A549 (cell line): Measurements from ENCODE around the gene KCNA2. TPM values are rescaled to one million over a fixed set of nuclear protein-coding genes. Genes with fewer than 3 reads are reported as not detected.

Experiments used
- ATAC-seq, 2 experiments: fragments of 200-7000 bp in 1 of 2; fragments of >200 bp in 1 of 2; cut with Nextera tagmentation in 1 of 2; cut with Tn5 transposase in 1 of 2; 3 replicates each; pipeline versions ENCODE4 v1.8.0 to v1.9.1; 2018 to 2020; ENCODE audit warnings: mild to moderate bottlenecking in 1 of 2, moderate library complexity in 1 of 2
- CTCF ChIA-PET: fragments of 300-600 bp; sonication (Branson Sonifier 250); formaldehyde crosslinking; extraction: SDS; loops from one replicate; lab custom pipeline; 2021; ENCODE audit warnings: antibody characterized with exemption, inconsistent platforms; lab: Yijun Ruan, JAX
- POLR2A ChIA-PET: fragments of 350-600 bp; formaldehyde crosslinking; extraction: SDS; loops from one replicate; lab custom pipeline; 2021; ENCODE audit warnings: antibody characterized with exemption, inconsistent platforms; lab: Yijun Ruan, JAX
- DNase-seq, 2 experiments: peaks; one replicate each; pipeline versions ENCODE4 v3.0.0 to v3.0.0-alpha.2; 2011 to 2016; ENCODE audit warnings: low read depth in 1 of 2, low spot score in 1 of 2
- FAIRE-seq: peaks from 2 replicates; lab custom pipeline; 2011; peaks lifted over from hg19 to GRCh38; lab: Jason Lieb, UNC
- H3K27ac ChIP-seq, 2 experiments: fragments of >200 bp; sonication (Bioruptor Twin); formaldehyde crosslinking; 3 replicates each; pipeline ENCODE4 v1.5.1; 2016 to 2017
- H3K4me1 ChIP-seq: fragments of >200 bp; sonication (Bioruptor Twin); formaldehyde crosslinking; 3 replicates; pipeline ENCODE4 v1.6.1; 2016
- H3K4me2 ChIP-seq: fragments of >200 bp; sonication (Bioruptor Twin); formaldehyde crosslinking; 3 replicates; pipeline ENCODE4 v1.6.1; 2016
- H3K4me3 ChIP-seq: fragments of >200 bp; sonication (Bioruptor Twin); formaldehyde crosslinking; 3 replicates; pipeline ENCODE4 v1.5.1; 2016
- H3K9me3 ChIP-seq: fragments of >200 bp; sonication (Bioruptor Twin); formaldehyde crosslinking; 3 replicates; pipeline ENCODE4 v1.6.1; 2016
- BHLHE40 ChIP-seq: IDR thresholded peaks from 2 replicates; pipeline ENCODE4 v1.6.1; 2012; ENCODE audit warnings: low read depth, low read length, inconsistent platforms
- CBX2 ChIP-seq: fragments of 200-600 bp; sonication (generic); IDR thresholded peaks from 2 replicates; pipeline ENCODE4 v1.6.1; 2016; ENCODE audit warnings: low read depth, mild to moderate bottlenecking, borderline replicate concordance
- CHD4 ChIP-seq: fragments of 200-600 bp; sonication (generic); IDR thresholded peaks from 2 replicates; pipeline ENCODE4 v1.6.1; 2016; ENCODE audit warnings: antibody characterized with exemption, mild to moderate bottlenecking, borderline replicate concordance
- EP300 ChIP-seq, 2 experiments: fragments of >200 bp; sonication (Bioruptor Twin); formaldehyde crosslinking; IDR thresholded peaks; 2 replicates in 1 of 2; 3 replicates in 1 of 2; pipeline ENCODE4 v1.6.1; 2016 to 2017
- ESRRA ChIP-seq: fragments of 150-350 bp; IDR thresholded peaks from 2 replicates; pipeline ENCODE4 v1.6.1; 2014; ENCODE audit warnings: mild to moderate bottlenecking, low read length, borderline replicate concordance
- FOSL2 ChIP-seq, 2 experiments: fragments of 450-650 bp in 1 of 2; fragments of >200 bp in 1 of 2; sonication (Bioruptor Twin) in 1 of 2; formaldehyde crosslinking; IDR thresholded peaks; 2 replicates each; pipeline versions ENCODE4 v1.5.0 to v1.6.1; 2016 to 2020; ENCODE audit warnings: mild to moderate bottlenecking in 1 of 2, moderate library complexity in 1 of 2
- GATA3 ChIP-seq: IDR thresholded peaks from 2 replicates; pipeline ENCODE4 v1.6.1; 2012; ENCODE audit warnings: borderline replicate concordance
- HEYL ChIP-seq: fragments of 250-450 bp; sonication (Bioruptor Pico); IDR thresholded peaks from 2 replicates; pipeline ENCODE4 v1.8.0; 2021; ENCODE audit warnings: mild to moderate bottlenecking, moderate library complexity
- HOXB13 ChIP-seq: fragments of 250-450 bp; sonication (Bioruptor Pico); IDR thresholded peaks from 2 replicates; pipeline ENCODE4 v1.5.0; 2020; ENCODE audit warnings: low read depth, mild to moderate bottlenecking, moderate library complexity
- JUN ChIP-seq, 2 experiments: fragments of >200 bp; sonication (Bioruptor Twin); formaldehyde crosslinking; IDR thresholded peaks; 2 replicates in 1 of 2; 3 replicates in 1 of 2; pipeline ENCODE4 v1.6.1; 2016 to 2017
- KDM1A ChIP-seq: fragments of 200-600 bp; sonication (generic); IDR thresholded peaks from 2 replicates; pipeline ENCODE4 v1.6.1; 2016; ENCODE audit warnings: low read depth, mild to moderate bottlenecking
- KDM5A ChIP-seq: fragments of 200-600 bp; sonication (generic); IDR thresholded peaks from 2 replicates; pipeline ENCODE4 v1.6.1; 2016; ENCODE audit warnings: antibody characterized with exemption, mild to moderate bottlenecking
- MAFK ChIP-seq: fragments of 450-650 bp; IDR thresholded peaks from 2 replicates; pipeline ENCODE4 v1.6.1; 2014; ENCODE audit not compliant: partially characterized antibody
- MAZ ChIP-seq: fragments of 150-350 bp; IDR thresholded peaks from 2 replicates; pipeline ENCODE4 v1.6.1; 2014; ENCODE audit warnings: antibody characterized with exemption, low read depth, low read length, borderline replicate concordance
- PHF8 ChIP-seq: fragments of 200-600 bp; sonication (generic); IDR thresholded peaks from 2 replicates; pipeline ENCODE4 v1.6.1; 2016; ENCODE audit warnings: low read depth, mild to moderate bottlenecking, antibody characterized with exemption, moderate library complexity, borderline replicate concordance
- RAD21 ChIP-seq, 2 experiments: fragments of >200 bp in 1 of 2; sonication (Bioruptor Twin) in 1 of 2; formaldehyde crosslinking in 1 of 2; IDR thresholded peaks in 1 of 2; conservative IDR thresholded peaks in 1 of 2; 2 replicates in 1 of 2; 3 replicates in 1 of 2; pipeline ENCODE4 v1.6.1; 2012 to 2018; ENCODE audit warnings: inconsistent platforms in 1 of 2
- TFCP2L1 ChIP-seq: fragments of 250-450 bp; sonication (Bioruptor Pico); IDR thresholded peaks from 2 replicates; pipeline ENCODE4 v1.5.0; 2021; ENCODE audit warnings: mild to moderate bottlenecking
- TP53 ChIP-seq: fragments of 250-450 bp; sonication (Bioruptor Pico); IDR thresholded peaks from 2 replicates; pipeline ENCODE4 v1.5.0; 2021; ENCODE audit warnings: mild to moderate bottlenecking, moderate library complexity
- ZC3H11A ChIP-seq: fragments of 450-650 bp; IDR thresholded peaks from 2 replicates; pipeline ENCODE4 v1.6.1; 2014; ENCODE audit warnings: antibody characterized with exemption, mild to moderate bottlenecking
- ZNF302 ChIP-seq: fragments of 250-450 bp; sonication (Bioruptor Pico); IDR thresholded peaks from 2 replicates; pipeline ENCODE4 v1.9.0; 2021; ENCODE audit warnings: inconsistent platforms, mild to moderate bottlenecking, moderate library complexity
- WGBS: methylation state at CpG from one replicate; pipeline ENCODE4 v1.1.6; 2017; ENCODE audit errors: missing lambda C conversion rate; 5-methylcytosine and 5-hydroxymethylcytosine counted together
- polyA plus RNA-seq, 4 experiments: library from polyadenylated mRNA; depleted of rRNA in 3 of 4; stranded (reverse); fragments of >200 nt; fragmentation: RNase III in 1 of 4; extraction: RNeasy Plus Mini Kit Qiagen cat#74134 plus additional on column Dnase treatment in 1 of 4; gene quantifications; 2 replicates in 3 of 4; 3 replicates in 1 of 4; pipeline ENCODE4 v1.2.3, GENCODE V29; 2011 to 2017
- TF ChIP-seq, protein P1 (sequence below): fragments of 200-600 bp; sonication (generic); IDR thresholded peaks from 2 replicates; pipeline ENCODE4 v1.6.1; 2016; ENCODE audit warnings: antibody characterized with exemption, mild to moderate bottlenecking, moderate library complexity
- TF ChIP-seq, protein P2 (sequence below): fragments of >200 bp; sonication (Bioruptor Twin); formaldehyde crosslinking; IDR thresholded peaks from 3 replicates; pipeline ENCODE4 v1.5.1; 2016
- TF ChIP-seq, protein P3 (sequence below): fragments of 150-350 bp; IDR thresholded peaks from 2 replicates; pipeline ENCODE4 v1.6.1; 2014; ENCODE audit warnings: low read depth, mild to moderate bottlenecking, low read length
- TF ChIP-seq, protein P4 (sequence below): IDR thresholded peaks from 2 replicates; pipeline ENCODE4 v1.6.1; 2012; ENCODE audit warnings: low read depth, borderline replicate concordance
- TF ChIP-seq, protein P5 (sequence below): fragments of >200 bp; sonication (Bioruptor Twin); formaldehyde crosslinking; IDR thresholded peaks from 2 replicates; pipeline ENCODE4 v1.6.1; 2016

KCNA2 gene
- polyA plus RNA-seq, 2 of the 4 experiments (the other 2 are of a cell fraction): 0.04 to 0.05 TPM

DNA sequence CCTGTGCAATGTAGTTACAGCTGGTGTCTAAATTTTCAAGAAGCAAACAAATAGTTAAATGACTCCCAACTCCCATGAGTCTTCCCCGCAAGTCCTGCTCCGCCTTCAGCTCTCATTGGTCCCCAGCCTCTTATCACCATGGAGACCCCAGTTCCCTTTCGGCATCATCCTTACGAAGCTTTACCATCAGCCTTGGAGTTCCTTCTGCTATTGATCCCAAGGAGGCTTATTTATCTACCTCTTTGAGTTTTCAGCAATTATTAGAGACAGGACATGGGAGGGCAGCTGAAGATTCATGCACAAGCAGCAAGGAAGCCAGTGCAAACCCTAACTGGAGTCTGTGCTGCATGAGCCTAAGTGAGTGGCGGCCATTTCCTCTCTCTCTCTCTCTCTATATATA is 12.3 kb downstream of the KCNA2 start:
- H3K27ac ChIP-seq: no peak overlapping the region
- no peak overlapping the region for H3K4me3 ChIP-seq
- ChIA-PET CTCF (interaction anchor here (2.1 to 2.6 kb wide), 2 partner anchors 12 to 23 kb away, joined by 7 read pairs; partner anchors contain the start of gene KCNA2), POLR2A (no interaction called here)
- no peaks in the 10 kb centered on the region for H3K9me3 ChIP-seq
- no peaks in the 10 kb centered on the region for H3K4me1 ChIP-seq
- TF ChIP-seq CHD4 (no peak), RAD21 (conservative IDR thresholded peaks at IDR 0.05 in 1 of 2, IDR thresholded peaks at IDR 0.05 in 1 of 2) (no peak), JUN (IDR thresholded peaks at IDR 0.05) (no peak), PHF8 (no peak), KDM5A (no peak), GATA3 (no peak), ESRRA (no peak)
- TF ChIP-seq, protein P1, sequence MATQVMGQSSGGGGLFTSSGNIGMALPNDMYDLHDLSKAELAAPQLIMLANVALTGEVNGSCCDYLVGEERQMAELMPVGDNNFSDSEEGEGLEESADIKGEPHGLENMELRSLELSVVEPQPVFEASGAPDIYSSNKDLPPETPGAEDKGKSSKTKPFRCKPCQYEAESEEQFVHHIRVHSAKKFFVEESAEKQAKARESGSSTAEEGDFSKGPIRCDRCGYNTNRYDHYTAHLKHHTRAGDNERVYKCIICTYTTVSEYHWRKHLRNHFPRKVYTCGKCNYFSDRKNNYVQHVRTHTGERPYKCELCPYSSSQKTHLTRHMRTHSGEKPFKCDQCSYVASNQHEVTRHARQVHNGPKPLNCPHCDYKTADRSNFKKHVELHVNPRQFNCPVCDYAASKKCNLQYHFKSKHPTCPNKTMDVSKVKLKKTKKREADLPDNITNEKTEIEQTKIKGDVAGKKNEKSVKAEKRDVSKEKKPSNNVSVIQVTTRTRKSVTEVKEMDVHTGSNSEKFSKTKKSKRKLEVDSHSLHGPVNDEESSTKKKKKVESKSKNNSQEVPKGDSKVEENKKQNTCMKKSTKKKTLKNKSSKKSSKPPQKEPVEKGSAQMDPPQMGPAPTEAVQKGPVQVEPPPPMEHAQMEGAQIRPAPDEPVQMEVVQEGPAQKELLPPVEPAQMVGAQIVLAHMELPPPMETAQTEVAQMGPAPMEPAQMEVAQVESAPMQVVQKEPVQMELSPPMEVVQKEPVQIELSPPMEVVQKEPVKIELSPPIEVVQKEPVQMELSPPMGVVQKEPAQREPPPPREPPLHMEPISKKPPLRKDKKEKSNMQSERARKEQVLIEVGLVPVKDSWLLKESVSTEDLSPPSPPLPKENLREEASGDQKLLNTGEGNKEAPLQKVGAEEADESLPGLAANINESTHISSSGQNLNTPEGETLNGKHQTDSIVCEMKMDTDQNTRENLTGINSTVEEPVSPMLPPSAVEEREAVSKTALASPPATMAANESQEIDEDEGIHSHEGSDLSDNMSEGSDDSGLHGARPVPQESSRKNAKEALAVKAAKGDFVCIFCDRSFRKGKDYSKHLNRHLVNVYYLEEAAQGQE: no peak
- TF ChIP-seq, protein P2, sequence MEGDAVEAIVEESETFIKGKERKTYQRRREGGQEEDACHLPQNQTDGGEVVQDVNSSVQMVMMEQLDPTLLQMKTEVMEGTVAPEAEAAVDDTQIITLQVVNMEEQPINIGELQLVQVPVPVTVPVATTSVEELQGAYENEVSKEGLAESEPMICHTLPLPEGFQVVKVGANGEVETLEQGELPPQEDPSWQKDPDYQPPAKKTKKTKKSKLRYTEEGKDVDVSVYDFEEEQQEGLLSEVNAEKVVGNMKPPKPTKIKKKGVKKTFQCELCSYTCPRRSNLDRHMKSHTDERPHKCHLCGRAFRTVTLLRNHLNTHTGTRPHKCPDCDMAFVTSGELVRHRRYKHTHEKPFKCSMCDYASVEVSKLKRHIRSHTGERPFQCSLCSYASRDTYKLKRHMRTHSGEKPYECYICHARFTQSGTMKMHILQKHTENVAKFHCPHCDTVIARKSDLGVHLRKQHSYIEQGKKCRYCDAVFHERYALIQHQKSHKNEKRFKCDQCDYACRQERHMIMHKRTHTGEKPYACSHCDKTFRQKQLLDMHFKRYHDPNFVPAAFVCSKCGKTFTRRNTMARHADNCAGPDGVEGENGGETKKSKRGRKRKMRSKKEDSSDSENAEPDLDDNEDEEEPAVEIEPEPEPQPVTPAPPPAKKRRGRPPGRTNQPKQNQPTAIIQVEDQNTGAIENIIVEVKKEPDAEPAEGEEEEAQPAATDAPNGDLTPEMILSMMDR: no peak
- TF ChIP-seq, protein P3, sequence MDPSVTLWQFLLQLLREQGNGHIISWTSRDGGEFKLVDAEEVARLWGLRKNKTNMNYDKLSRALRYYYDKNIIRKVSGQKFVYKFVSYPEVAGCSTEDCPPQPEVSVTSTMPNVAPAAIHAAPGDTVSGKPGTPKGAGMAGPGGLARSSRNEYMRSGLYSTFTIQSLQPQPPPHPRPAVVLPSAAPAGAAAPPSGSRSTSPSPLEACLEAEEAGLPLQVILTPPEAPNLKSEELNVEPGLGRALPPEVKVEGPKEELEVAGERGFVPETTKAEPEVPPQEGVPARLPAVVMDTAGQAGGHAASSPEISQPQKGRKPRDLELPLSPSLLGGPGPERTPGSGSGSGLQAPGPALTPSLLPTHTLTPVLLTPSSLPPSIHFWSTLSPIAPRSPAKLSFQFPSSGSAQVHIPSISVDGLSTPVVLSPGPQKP: no peak
- DNase-seq: no peak
- ATAC-seq: no peak
- no peak overlapping the region for H3K4me2 ChIP-seq
- FAIRE-seq: no peak
- WGBS: 51% methylated on average over 5 of the region's 5 CpGs

DNA sequence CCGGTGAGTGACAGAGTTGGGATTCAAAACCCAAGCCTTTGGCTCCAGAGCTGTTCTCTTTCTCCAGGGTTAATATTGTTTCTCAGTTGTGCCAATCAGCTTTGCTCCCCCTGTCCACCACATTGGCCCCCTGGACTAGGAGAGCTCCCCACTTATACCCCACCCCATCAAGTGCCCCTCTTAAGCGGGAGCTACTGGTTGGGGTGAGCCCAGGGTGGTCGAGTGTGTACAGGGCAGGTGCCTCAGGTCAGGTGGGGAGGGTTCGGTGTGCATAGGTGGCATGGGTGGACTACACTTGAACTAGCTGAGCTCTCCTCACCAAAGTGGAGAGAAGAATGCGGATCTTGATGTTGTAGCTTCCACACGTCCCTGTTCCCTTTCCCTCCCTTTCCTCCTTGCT is 14.2 kb downstream of the KCNA2 start:
- no peak for DNase-seq
- TF ChIP-seq, protein P4, sequence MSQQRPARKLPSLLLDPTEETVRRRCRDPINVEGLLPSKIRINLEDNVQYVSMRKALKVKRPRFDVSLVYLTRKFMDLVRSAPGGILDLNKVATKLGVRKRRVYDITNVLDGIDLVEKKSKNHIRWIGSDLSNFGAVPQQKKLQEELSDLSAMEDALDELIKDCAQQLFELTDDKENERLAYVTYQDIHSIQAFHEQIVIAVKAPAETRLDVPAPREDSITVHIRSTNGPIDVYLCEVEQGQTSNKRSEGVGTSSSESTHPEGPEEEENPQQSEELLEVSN: no peak
- TF ChIP-seq CBX2: no peak
- TF ChIP-seq TP53 (CRISPR knock-in tag): no peak
- no peak for TF ChIP-seq MAZ
- no peak for TF ChIP-seq TFCP2L1 (CRISPR knock-in tag)
- TF ChIP-seq EP300 (IDR thresholded peaks at IDR 0.05): no peak
- TF ChIP-seq KDM5A: no peak
- TF ChIP-seq, protein P5, sequence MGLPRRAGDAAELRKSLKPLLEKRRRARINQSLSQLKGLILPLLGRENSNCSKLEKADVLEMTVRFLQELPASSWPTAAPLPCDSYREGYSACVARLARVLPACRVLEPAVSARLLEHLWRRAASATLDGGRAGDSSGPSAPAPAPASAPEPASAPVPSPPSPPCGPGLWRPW: no peak
- TF ChIP-seq HOXB13 (CRISPR knock-in tag): no peak
- TF ChIP-seq KDM1A: no peak
- no peak for TF ChIP-seq ZNF302 (CRISPR knock-in tag)
- no peak for TF ChIP-seq FOSL2 (IDR thresholded peaks at IDR 0.05)
- TF ChIP-seq FOSL2 (CRISPR knock-in tag; IDR thresholded peaks at IDR 0.05): no peak
- no peak for TF ChIP-seq MAFK
- no peak for TF ChIP-seq ZC3H11A
- no peak for TF ChIP-seq BHLHE40
- TF ChIP-seq ESRRA: no peak
- TF ChIP-seq HEYL (CRISPR knock-in tag): no peak
- TF ChIP-seq, all 56 proteins: peak for 0
- no peak for ATAC-seq
- H3K4me1 ChIP-seq: no peaks in the 10 kb centered on the region
- POLR2A ChIA-PET: no interaction called here
- H3K9me3 ChIP-seq: no peaks in the 10 kb centered on the region
- WGBS: 31% methylated on average over 5 of the region's 6 CpGs
- H3K27ac ChIP-seq: no peak overlapping the region
- no peak overlapping the region for H3K4me2 ChIP-seq
- no peak for FAIRE-seq
- CTCF ChIA-PET: interaction anchor here (1.2 kb wide), 1 partner anchor 27 kb away, joined by 3 read pairs; no protein-coding TSS in a partner anchor
- H3K4me3 ChIP-seq: no peak overlapping the region
